ENCODE measurements around the gene NET1.
"Not testable (repeated sequence)": the region's sequence is repeated elsewhere in the genome, so short reads cannot be mapped to it uniquely, and the experiment has no call there.

The NET1 gene

GRCh38 chr10:5396556-5397300 lies 15.6 kb upstream of the NET1 start:
- no peak for TF ChIP-seq CTCF (IDR thresholded peaks at IDR 0.05; ENCODE audit: control extremely low read depth, extremely low read depth, low read depth, missing control alignments)
- DNase-seq (ENCODE audit: extremely low spot score) = no peak
- ChIA-PET POLR2A (no interaction called here), CTCF (interaction anchor here (1.4 to 1.5 kb wide), 2 partner anchors 13 to 16 kb away, joined by 3 to 4 read pairs; no protein-coding TSS in a partner anchor)

GRCh38 chr10:5399332-5399731 lies 13.0 kb upstream of the NET1 start:
- TF ChIP-seq CTCF (IDR thresholded peaks at IDR 0.05; ENCODE audit: control extremely low read depth, extremely low read depth, low read depth, missing control alignments) = no peak
- ChIA-PET POLR2A (no interaction called here), CTCF (interaction anchor here (1.3 to 2.0 kb wide), 2 partner anchors 16 to 584 kb away, joined by 3 to 4 read pairs; no protein-coding TSS in a partner anchor)
- no peak for DNase-seq (ENCODE audit: extremely low spot score)

- no peak for DNase-seq (ENCODE audit: extremely low spot score)
- ChIA-PET POLR2A (no interaction called here), CTCF (interaction anchor here (1.9 kb wide), 1 partner anchor 17 kb away, joined by 5 read pairs; no protein-coding TSS in a partner anchor)
- no peak for TF ChIP-seq CTCF (IDR thresholded peaks at IDR 0.05; ENCODE audit: control extremely low read depth, extremely low read depth, low read depth, missing control alignments)
These were observed 11.7 kb upstream of the NET1 start for GRCh38 chr10:5400468-5401240.

GRCh38 chr10:5402798-5403197 lies 9.6 kb upstream of the NET1 start:
- no peak for DNase-seq (ENCODE audit: extremely low spot score)
- CTCF ChIA-PET = interaction anchor here (1.5 kb wide), 1 partner anchor 10 kb away, joined by 4 read pairs; no protein-coding TSS in a partner anchor
- POLR2A ChIA-PET = no interaction called here
- no peak for TF ChIP-seq CTCF (IDR thresholded peaks at IDR 0.05; ENCODE audit: control extremely low read depth, extremely low read depth, low read depth, missing control alignments)

- no peak for DNase-seq (ENCODE audit: extremely low spot score)
- TF ChIP-seq CTCF (IDR thresholded peaks at IDR 0.05; ENCODE audit: control extremely low read depth, extremely low read depth, low read depth, missing control alignments) = no peak
- POLR2A ChIA-PET = no interaction called here
- CTCF ChIA-PET = interaction anchor here (0.7 kb wide), 1 partner anchor 21 kb away, joined by 3 read pairs; no protein-coding TSS in a partner anchor
These were observed 7.9 kb upstream of the NET1 start, which contains the start of gene TUBAL3 for GRCh38 chr10:5404208-5405041. TUBAL3 (minus strand) TSS chr10:5404828; CDS start chr10:5404792, 36 bp downstream.

GRCh38 chr10:5406918-5407317 lies 5.4 kb upstream of the NET1 start:
- ChIA-PET POLR2A (no interaction called here), CTCF (no interaction called here)
- no peak for TF ChIP-seq CTCF (IDR thresholded peaks at IDR 0.05; ENCODE audit: control extremely low read depth, extremely low read depth, low read depth, missing control alignments)
- no peak for DNase-seq (ENCODE audit: extremely low spot score)

GRCh38 chr10:5410787-5411186 lies 1.6 kb upstream of the NET1 start:
- DNase-seq (ENCODE audit: extremely low spot score); POLR2A ChIA-PET: not testable (repeated sequence)
- CTCF ChIA-PET = interaction anchor here (1.0 to 1.4 kb wide), 4 partner anchors 13 to 51 kb away, joined by 3 to 5 read pairs (median 3); no protein-coding TSS in a partner anchor
